KBM-7 (cell line): Measurements from ENCODE around the gene GNPTG.
"Not testable (repeated sequence)": the region's sequence is repeated elsewhere in the genome, so short reads cannot be mapped to it uniquely, and the experiment has no call there.

Experiments used
- DNase-seq: peaks from one replicate; pipeline ENCODE4 v3.0.0-alpha.2; 2015
- in situ Hi-C: fragments of 300-500 bp; cut with MboI; formaldehyde crosslinking; loops from 2 replicates; pipeline ENCODE4 v1.14.3; 2020; ENCODE audit warnings: low sequenced_read_pairs, low pct_unique_long_range_greater_than_20kb, mixed read lengths

The GNPTG gene

GRCh38 chr16:1317479-1318267 is 34.1 kb upstream of the GNPTG start:
- in situ Hi-C loops: no loop called here
- DNase-seq: no peak

- DNase-seq: no peak
- in situ Hi-C loops: no loop called here
Observed at GRCh38 chr16:1318268-1318545, 33.5 kb upstream of the GNPTG start.

GRCh38 chr16:1319041-1319440 is 32.7 kb upstream of the GNPTG start:
- in situ Hi-C loops: no loop called here
- DNase-seq: no peak

GRCh38 chr16:1320097-1320496 is 31.6 kb upstream of the GNPTG start:
- DNase-seq: no peak
- in situ Hi-C loops: no loop called here

- in situ Hi-C loops: no loop called here
- no peak for DNase-seq
Observed at GRCh38 chr16:1320658-1321240, 31.0 kb upstream of the GNPTG start.

GRCh38 chr16:1322407-1322806 is 29.3 kb upstream of the GNPTG start:
- in situ Hi-C loops: no loop called here
- no peak for DNase-seq

GRCh38 chr16:1323296-1324239 is 28.2 kb upstream of the GNPTG start:
- no peak for DNase-seq
- in situ Hi-C loops: no loop called here

- in situ Hi-C loops: no loop called here
- no peak for DNase-seq
Observed at GRCh38 chr16:1324286-1324826, 27.4 kb upstream of the GNPTG start.

GRCh38 chr16:1325261-1325660 is 26.5 kb upstream of the GNPTG start:
- in situ Hi-C loops: no loop called here

GRCh38 chr16:1325673-1326371 is 25.9 kb upstream of the GNPTG start:
- DNase-seq: no peak
- in situ Hi-C loops: no loop called here

More at GRCh38 chr16:1325261-1325660, 26.5 kb upstream of the GNPTG start:
- no peak for DNase-seq

- no peak for DNase-seq
- in situ Hi-C loops: no loop called here
Observed at GRCh38 chr16:1326391-1326790, 25.3 kb upstream of the GNPTG start.

- in situ Hi-C loops: no loop called here
- no peak for DNase-seq
Observed at GRCh38 chr16:1326946-1327618, 24.6 kb upstream of the GNPTG start.

- no peak for DNase-seq
- in situ Hi-C loops: no loop called here
Observed at GRCh38 chr16:1327619-1327947, 24.1 kb upstream of the GNPTG start.

- DNase-seq, in situ Hi-C loops: not testable (repeated sequence)
Observed at GRCh38 chr16:1328136-1328535, 23.6 kb upstream of the GNPTG start.

- in situ Hi-C loops, DNase-seq: not testable (repeated sequence)
Observed at GRCh38 chr16:1328961-1329360, 22.8 kb upstream of the GNPTG start.

- in situ Hi-C loops: no loop called here
- DNase-seq: peak; percentile 65
Observed at GRCh38 chr16:1330260-1330914, 21.3 kb upstream of the GNPTG start.

GRCh38 chr16:1330931-1331711 is 20.6 kb upstream of the GNPTG start:
- no peak for DNase-seq

More at GRCh38 chr16:1330931-1331711, 20.6 kb upstream of the GNPTG start:
- in situ Hi-C loops: no loop called here
